ENCODE results near the gene CCDC175. TPM values are rescaled to one million over a fixed set of nuclear protein-coding genes. Genes with fewer than 3 reads are reported as not detected.

The CCDC175 gene
- polyA plus RNA-seq, 3 donors from 2014 or later, result not detected

DNA sequence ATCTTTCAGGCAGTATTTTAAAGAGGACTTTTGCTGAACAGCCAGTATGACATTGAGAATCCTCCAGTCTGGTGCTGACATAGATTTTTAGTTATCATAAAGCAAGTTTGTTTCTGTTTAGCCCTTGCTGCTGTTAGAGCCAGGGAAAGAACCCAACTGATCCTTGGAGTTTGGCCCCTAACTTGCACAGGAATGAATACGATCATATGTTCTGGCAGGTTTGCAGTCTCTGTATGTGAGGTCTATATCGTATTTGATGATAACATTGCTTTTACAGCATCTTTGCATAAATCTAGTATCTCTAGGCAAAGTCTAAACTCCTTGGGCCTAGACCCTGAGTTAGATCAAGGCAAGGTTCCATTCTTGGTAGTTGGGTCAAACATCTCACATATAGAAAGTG, 4.3 kb upstream of the CCDC175 start:
- DNase-seq, result no peak
- Mint-ChIP-seq H3K4me3 (no peak overlapping the region), H3K9me3 (no peaks in the 10 kb centered on the region), H3K27ac (no peak overlapping the region), H3K36me3 (no peaks in the 10 kb centered on the region), H3K27me3 (ENCODE audit: low read depth in 3 of 3) (peaks cover 4 to 10% (median 8%) of the 10 kb centered on the region in 3 donors), H3K4me1 (peaks cover 13 to 23% of the 10 kb centered on the region in 2 donors)

DNA sequence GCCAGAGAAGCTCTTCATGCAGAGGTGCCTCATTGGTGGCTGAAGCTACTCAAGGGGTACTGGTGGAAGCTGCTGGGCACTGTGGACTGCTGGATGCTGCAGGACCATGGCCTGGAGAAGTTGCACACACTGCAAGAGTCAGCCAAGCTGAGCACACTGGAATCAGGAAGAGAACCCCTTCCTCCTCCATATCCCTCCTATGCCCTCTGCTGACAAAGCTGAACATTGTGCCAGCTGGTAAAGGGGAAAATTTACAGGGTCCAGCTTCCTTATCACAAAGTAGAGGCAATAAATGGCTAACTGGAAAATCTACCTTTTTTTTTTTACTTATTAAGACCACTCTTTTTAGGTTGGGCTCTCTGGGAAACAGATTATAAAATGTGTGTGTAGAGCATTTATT, 6.5 kb downstream of the CCDC175 start:
- no peak for DNase-seq
- peaks cover 3 to 10% (median 8%) of the 10 kb centered on the region in 3 donors for H3K27me3 Mint-ChIP-seq (ENCODE audit: low read depth in 3 of 3)
- H3K4me1 Mint-ChIP-seq, result no peaks in the 10 kb centered on the region
- H3K36me3 Mint-ChIP-seq, result no peaks in the 10 kb centered on the region
- no peaks in the 10 kb centered on the region for H3K9me3 Mint-ChIP-seq
- H3K4me3 Mint-ChIP-seq, result no peak overlapping the region
- no peak overlapping the region for H3K27ac Mint-ChIP-seq

DNA sequence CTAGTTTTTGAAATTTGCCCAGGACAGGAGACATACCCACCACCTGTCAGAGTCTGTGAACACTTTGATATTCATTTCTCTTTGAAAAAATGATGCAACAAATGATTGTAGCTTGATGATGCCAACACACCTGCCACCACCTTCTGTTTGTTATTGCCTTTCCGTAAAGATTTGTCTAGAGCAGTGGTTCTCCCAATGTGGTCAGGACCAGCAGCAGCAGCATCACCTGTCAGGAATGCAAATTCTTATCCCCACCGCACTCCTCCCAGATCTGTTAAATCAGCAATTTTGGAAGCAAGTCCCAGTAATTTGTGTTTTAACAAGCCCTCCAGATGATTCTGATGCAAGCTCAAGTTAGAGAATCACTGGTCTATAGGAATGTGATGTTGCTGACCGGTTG, 9.9 kb downstream of the CCDC175 start:
- Mint-ChIP-seq H3K36me3 (no peaks in the 10 kb centered on the region), H3K27ac (no peak overlapping the region), H3K4me1 (no peaks in the 10 kb centered on the region), H3K27me3 (ENCODE audit: low read depth in 3 of 3) (peaks cover 4 to 14% (median 7%) of the 10 kb centered on the region in 3 donors), H3K9me3 (no peaks in the 10 kb centered on the region), H3K4me3 (no peak overlapping the region)
- no peak for DNase-seq

DNA sequence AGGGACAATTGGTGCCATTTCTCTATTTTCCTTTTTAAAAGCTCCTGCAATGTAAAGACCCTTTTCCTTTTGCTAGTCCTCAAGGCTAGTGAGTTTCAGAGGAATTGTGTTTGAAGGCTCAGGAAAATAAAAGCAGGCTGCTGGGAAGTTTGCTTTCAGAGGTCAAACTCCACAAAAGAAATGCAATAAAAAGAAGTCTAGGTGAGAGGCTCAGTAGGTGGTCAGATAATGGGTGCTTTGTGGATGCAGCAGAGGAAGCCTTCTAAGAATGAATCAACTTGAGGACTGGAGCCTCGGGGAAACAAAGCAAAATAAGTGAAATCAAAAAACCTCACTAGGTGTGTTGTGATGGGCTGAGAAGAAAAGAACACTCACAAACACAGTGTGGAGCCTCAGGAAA, 10.3 kb downstream of the CCDC175 start:
- no peaks in the 10 kb centered on the region for H3K9me3 Mint-ChIP-seq
- no peak overlapping the region for H3K4me3 Mint-ChIP-seq
- no peaks in the 10 kb centered on the region for H3K4me1 Mint-ChIP-seq
- peaks cover 4 to 14% (median 7%) of the 10 kb centered on the region in 3 donors for H3K27me3 Mint-ChIP-seq (ENCODE audit: low read depth in 3 of 3)
- DNase-seq, result no peak
- H3K27ac Mint-ChIP-seq, result no peak overlapping the region
- no peaks in the 10 kb centered on the region for H3K36me3 Mint-ChIP-seq

DNA sequence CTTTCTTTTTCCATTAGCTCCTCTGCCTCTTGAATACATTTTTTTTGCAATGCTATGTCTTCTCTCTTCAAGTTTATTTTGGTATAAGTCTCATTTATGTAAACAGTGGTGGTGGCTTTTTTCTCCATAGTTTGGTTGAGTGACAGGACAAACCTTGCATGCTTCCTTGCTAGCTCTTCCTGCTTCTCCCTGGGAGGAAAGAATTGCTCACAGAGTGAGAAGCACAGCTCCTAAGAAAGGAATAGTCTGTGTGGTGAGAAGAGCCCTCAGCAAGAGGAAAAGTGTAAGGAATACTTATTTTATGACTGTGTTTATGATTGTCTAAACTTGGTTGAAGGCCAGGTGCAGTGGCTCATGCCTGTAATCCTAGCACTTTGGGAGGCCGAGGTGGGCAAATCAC, 11.5 kb downstream of the CCDC175 start:
- H3K27me3 Mint-ChIP-seq (ENCODE audit: low read depth in 3 of 3), result peaks cover 7 to 14% (median 7%) of the 10 kb centered on the region in 3 donors
- H3K27ac Mint-ChIP-seq, result no peak overlapping the region
- no peaks in the 10 kb centered on the region for H3K36me3 Mint-ChIP-seq

DNA sequence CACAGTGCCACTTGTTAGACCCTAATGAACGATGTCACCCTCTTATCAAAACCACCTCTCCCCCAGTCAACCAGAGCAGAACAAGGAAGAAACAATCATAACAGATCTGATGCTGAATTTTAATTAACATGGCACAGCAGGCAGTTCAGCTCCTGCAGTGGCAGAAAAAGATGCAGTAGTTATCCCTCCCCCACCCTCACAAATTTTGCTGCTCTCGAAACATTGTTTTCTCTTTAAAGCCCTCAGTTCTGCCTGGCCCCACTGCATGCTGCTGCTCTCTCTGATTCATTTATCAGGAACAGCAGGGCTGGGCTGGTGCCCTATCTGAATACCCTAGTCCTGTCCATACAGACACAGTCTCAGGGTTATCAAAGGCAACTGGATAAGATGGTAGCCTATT, 12.2 kb downstream of the CCDC175 start:
- Mint-ChIP-seq H3K9me3 (no peaks in the 10 kb centered on the region), H3K27ac (no peak overlapping the region), H3K4me3 (no peak overlapping the region), H3K36me3 (no peaks in the 10 kb centered on the region), H3K27me3 (ENCODE audit: low read depth in 3 of 3) (peaks cover 5 to 12% (median 7%) of the 10 kb centered on the region in 3 donors), H3K4me1 (no peaks in the 10 kb centered on the region)
- no peak for DNase-seq

More for the DNA sequence above, 11.5 kb downstream of the CCDC175 start:
- DNase-seq, result no peak
- no peaks in the 10 kb centered on the region for H3K9me3 Mint-ChIP-seq
- H3K4me1 Mint-ChIP-seq, result no peaks in the 10 kb centered on the region
- no peak overlapping the region for H3K4me3 Mint-ChIP-seq

DNA sequence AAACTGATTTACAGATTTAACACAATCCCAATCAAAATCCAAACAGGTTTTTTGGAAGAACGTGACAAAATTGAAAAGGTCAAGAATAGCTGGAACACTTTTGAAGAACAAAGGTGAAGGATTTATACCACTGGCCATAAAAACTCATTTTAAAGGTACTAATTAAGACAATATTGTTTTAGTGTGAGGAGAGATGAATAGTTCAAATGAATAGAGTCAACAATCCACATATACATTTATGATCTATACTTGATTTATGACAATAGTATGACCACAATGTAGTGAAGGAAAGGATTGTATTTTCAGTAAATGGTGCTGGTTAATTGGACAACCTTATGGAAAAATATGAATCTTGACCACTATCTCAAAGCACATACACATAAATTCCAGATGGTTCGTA, 29.3 kb downstream of the CCDC175 start:
- Mint-ChIP-seq H3K27me3 (ENCODE audit: low read depth in 3 of 3) (peaks cover 0 to 3% (median 2%) of the 10 kb centered on the region in 3 donors), H3K4me3 (no peak overlapping the region), H3K36me3 (peaks cover 0 to 5% (median 0%) of the 10 kb centered on the region in 3 donors), H3K27ac (no peak overlapping the region), H3K4me1 (no peaks in the 10 kb centered on the region), H3K9me3 (peaks cover 0 to 2% (median 0%) of the 10 kb centered on the region in 6 donors)
- DNase-seq, result no peak

DNA sequence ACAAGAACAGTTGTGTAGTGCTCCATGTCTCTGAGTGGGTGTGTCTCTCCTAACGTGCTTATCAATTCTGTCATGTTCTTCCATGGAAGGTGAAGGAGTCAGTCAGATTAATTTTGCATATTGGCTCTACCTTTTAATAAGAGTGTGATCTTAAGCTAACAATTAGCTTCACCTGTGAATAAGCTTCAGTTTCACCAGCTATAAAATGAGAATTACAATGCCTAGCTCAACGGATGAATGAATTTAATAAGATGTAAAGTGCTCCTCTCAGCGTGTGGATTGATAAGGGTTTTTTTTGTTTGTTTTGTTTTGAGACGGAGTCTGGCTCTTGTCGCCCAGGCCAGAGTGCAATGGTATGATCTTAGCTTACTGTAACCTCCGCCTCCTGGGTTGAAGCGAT, 32.7 kb downstream of the CCDC175 start:
- no peaks in the 10 kb centered on the region for H3K4me1 Mint-ChIP-seq
- H3K36me3 Mint-ChIP-seq, result peaks cover 0 to 4% (median 0%) of the 10 kb centered on the region in 3 donors
- H3K4me3 Mint-ChIP-seq, result no peak overlapping the region

DNA sequence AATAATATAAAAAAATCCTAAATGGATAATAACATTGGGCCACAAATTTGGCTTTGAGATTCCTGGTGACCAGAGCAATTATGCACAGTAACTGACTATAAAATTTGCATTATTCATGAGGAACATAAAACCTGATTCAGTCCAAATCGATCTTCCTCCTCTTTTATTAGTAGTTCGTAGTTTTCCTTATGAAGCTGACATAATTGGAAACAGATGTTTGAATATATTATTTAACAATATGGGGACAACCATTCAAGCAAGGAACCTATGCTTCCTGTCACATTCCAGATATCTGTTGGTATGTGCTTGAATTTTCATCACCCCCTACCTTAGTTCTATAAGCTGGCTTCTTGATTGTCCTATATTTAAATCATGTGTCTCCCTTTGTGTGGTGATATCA, 34.9 kb downstream of the CCDC175 start:
- Mint-ChIP-seq H3K27me3 (ENCODE audit: low read depth in 3 of 3) (peaks cover 0 to 3% (median 0%) of the 10 kb centered on the region in 3 donors), H3K36me3 (no peaks in the 10 kb centered on the region), H3K27ac (no peak overlapping the region), H3K4me3 (no peak overlapping the region), H3K9me3 (no peaks in the 10 kb centered on the region), H3K4me1 (no peaks in the 10 kb centered on the region)
- no peak for DNase-seq

More for the DNA sequence above, 32.7 kb downstream of the CCDC175 start:
- DNase-seq, result no peak
- peaks cover 0 to 2% (median 0%) of the 10 kb centered on the region in 6 donors for H3K9me3 Mint-ChIP-seq
- H3K27ac Mint-ChIP-seq, result no peak overlapping the region
- peaks cover 0 to 4% (median 0%) of the 10 kb centered on the region in 3 donors for H3K27me3 Mint-ChIP-seq (ENCODE audit: low read depth in 3 of 3)

DNA sequence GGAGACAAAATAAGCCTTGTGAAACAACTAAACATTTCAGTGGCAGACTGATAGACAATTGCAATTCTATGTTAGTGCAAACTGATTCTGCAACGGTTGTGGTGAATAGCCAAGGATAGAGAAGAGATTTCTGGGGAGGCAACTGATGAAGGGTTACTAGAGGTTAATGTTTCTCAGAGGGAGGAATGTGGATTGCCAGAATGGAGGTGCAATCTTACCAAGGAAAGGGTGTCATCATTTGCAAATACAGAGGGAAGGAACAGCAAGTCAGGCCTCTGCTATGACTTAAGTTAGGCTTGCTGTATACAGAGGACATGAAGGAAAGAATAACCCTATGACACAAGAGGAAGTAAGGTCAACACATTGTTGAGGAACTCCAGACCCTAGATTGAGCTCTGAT, 35.8 kb downstream of the CCDC175 start:
- H3K4me3 Mint-ChIP-seq, result no peak overlapping the region
- peaks cover 0 to 2% (median 0%) of the 10 kb centered on the region in 3 donors for H3K27me3 Mint-ChIP-seq (ENCODE audit: low read depth in 3 of 3)
- no peaks in the 10 kb centered on the region for H3K36me3 Mint-ChIP-seq
- no peaks in the 10 kb centered on the region for H3K9me3 Mint-ChIP-seq
- DNase-seq, result no peak
- H3K4me1 Mint-ChIP-seq, result no peaks in the 10 kb centered on the region
- no peak overlapping the region for H3K27ac Mint-ChIP-seq

DNA sequence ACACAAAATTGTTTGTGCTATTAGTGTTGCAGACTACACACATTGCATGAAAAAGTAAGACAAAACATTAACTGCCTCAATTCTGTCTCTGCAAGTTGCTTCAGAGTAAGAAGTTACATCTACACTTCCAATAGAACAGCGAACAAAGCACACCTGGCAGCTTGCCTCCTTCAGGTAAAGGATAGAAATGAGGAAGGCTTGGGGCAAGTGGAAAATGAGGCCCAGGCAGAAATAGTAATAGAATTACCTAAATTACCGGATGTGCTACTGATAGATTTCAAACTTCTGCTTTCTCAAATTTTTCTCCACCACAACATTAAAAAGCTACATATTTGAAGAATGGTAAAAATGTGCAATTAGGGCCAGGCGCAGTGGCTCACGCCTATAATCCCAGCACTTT, 37.7 kb downstream of the CCDC175 start:
- no peak overlapping the region for H3K27ac Mint-ChIP-seq
- no peaks in the 10 kb centered on the region for H3K4me1 Mint-ChIP-seq
- no peaks in the 10 kb centered on the region for H3K9me3 Mint-ChIP-seq
- H3K27me3 Mint-ChIP-seq (ENCODE audit: low read depth in 3 of 3), result peaks cover 0 to 2% (median 0%) of the 10 kb centered on the region in 3 donors
- H3K36me3 Mint-ChIP-seq, result no peaks in the 10 kb centered on the region
- no peak for DNase-seq
- H3K4me3 Mint-ChIP-seq, result no peak overlapping the region

DNA sequence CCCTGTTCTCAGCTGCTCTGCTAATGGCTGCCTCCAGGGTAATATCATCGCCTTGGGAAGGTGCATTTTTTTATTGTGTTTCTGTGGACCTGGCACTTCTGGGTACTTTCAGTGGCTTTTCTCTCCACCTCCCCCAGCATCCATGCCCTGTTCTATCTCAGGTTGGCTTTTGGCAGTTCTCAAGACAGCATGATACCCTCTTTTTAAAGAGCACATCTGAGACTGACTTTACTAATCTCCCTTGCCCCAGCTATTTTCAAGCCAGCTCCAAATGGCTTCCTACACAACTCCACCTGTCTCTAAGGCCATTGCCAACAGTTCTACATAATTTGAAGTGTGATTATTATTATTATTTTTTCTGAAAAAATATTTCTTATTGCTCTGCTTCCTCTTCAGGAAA, 39.1 kb downstream of the CCDC175 start:
- no peak overlapping the region for H3K4me3 Mint-ChIP-seq
- H3K4me1 Mint-ChIP-seq, result no peaks in the 10 kb centered on the region
- H3K27ac Mint-ChIP-seq, result no peak overlapping the region
- no peak for DNase-seq
- H3K9me3 Mint-ChIP-seq, result no peaks in the 10 kb centered on the region
- H3K27me3 Mint-ChIP-seq (ENCODE audit: low read depth in 3 of 3), result peaks cover 2 to 3% (median 2%) of the 10 kb centered on the region in 3 donors
- no peaks in the 10 kb centered on the region for H3K36me3 Mint-ChIP-seq

DNA sequence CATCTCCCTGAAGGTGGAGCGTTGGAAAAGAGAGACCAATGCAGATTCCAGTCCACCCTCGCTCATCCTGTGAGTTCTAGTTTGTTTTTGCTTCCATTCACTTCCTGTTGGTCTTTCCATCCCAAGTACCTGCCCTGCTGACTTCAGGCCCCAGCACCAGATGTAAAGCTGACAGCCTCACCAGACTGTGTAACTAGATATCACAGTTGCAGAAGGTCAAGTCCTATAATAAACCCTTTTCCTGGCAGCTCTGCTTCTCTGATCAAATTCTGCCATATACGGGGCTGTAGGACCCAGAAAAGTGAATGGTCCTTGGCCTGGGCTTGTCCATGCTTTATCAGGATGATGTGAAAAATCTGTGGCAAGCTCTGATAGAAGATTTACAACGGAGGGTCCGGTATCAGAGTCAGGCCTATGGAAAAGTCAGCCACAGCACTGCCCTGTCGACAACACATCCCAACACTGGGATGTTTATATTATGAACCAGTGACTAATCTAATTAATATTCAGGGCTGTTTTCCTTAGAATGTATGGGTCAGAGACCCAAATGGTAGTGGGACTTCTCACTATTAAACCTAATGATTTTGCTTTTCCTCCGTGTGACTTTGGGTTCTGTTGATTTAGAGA, 42.1 kb downstream of the CCDC175 start:
- no peak overlapping the region for H3K27ac Mint-ChIP-seq
- no peak overlapping the region for H3K4me3 Mint-ChIP-seq
- H3K36me3 Mint-ChIP-seq, result no peaks in the 10 kb centered on the region
- H3K9me3 Mint-ChIP-seq, result no peaks in the 10 kb centered on the region
- DNase-seq, result no peak
- no peaks in the 10 kb centered on the region for H3K4me1 Mint-ChIP-seq
- peaks cover 2 to 6% (median 5%) of the 10 kb centered on the region in 3 donors for H3K27me3 Mint-ChIP-seq (ENCODE audit: low read depth in 3 of 3)

DNA sequence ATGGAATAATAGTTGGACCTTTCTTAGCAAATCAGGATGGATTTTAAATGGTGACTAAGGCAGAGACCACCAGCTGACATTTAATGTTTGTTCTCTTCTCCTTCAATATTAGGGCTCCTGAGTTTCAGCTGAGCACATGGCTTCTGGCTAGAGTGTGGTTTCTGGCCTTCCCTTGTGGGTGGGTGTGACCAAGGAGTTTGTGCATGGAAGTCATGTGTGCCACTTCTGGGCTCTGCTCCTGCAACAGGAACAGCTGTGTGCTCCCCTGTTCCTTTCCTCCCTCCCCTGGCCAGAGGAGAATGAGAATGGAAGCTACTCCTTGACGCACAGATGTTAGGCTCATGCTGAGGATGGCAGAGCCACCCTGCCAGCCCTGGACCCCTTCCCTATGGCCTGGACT, 44.2 kb downstream of the CCDC175 start:
- Mint-ChIP-seq H3K36me3 (no peaks in the 10 kb centered on the region), H3K27me3 (ENCODE audit: low read depth in 3 of 3) (peaks cover 0 to 6% (median 5%) of the 10 kb centered on the region in 3 donors), H3K9me3 (peaks cover 0 to 7% (median 0%) of the 10 kb centered on the region in 6 donors), H3K4me3 (no peak overlapping the region), H3K4me1 (no peaks in the 10 kb centered on the region), H3K27ac (no peak overlapping the region)
- no peak for DNase-seq

DNA sequence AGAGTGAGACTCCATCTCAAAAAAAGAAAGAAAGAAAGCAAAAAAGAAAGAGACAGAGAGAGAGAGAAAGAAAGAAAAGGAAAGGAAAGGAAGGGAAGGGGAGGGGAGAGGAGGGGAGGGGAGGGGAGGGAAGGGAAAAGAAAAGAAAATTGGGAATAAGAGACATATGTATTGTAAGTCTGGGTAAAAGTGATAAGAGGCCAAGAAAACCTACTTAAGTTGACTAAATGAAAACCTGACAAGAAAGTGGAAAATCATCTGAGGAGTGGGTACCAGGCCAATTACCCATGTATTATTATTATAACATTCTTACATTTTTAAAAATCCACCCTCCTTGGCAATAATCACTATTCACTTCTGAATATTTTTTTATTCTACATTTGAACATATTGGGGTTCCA, 46.3 kb downstream of the CCDC175 start:
- Mint-ChIP-seq H3K27me3 (ENCODE audit: low read depth in 3 of 3) (peaks cover 0 to 6% (median 5%) of the 10 kb centered on the region in 3 donors), H3K36me3 (no peaks in the 10 kb centered on the region), H3K4me3 (no peak overlapping the region), H3K9me3 (peaks cover 0 to 7% (median 0%) of the 10 kb centered on the region in 6 donors), H3K27ac (no peak overlapping the region), H3K4me1 (no peaks in the 10 kb centered on the region)
- no peak for DNase-seq

Measured in immature natural killer cell (primary cell).